Mesenchymal stem cell (in vitro differentiated cells and primary cell): ENCODE results near the gene GNE.

Experiments used
- DNase-seq: peaks from one replicate; pipeline ENCODE4 v3.0.0-alpha.2; 2013
- H2AFZ ChIP-seq: one replicate; pipeline ENCODE4 v1.6.1; 2013; ENCODE audit warnings: low read depth, mild to moderate bottlenecking, control low read depth, inconsistent platforms, low read length, moderate library complexity
- H2AK5ac ChIP-seq: 2 replicates; pipeline ENCODE4 v1.6.1; 2013; ENCODE audit warnings: low read length, moderate library complexity, mild to moderate bottlenecking, inconsistent platforms; ENCODE audit not compliant: severe bottlenecking
- H2BK120ac ChIP-seq: one replicate; pipeline ENCODE4 v1.6.1; 2013; ENCODE audit warnings: low read depth, mild to moderate bottlenecking, inconsistent platforms, low read length, moderate library complexity
- H2BK12ac ChIP-seq, 2 experiments: one replicate each; pipeline ENCODE4 v1.6.1; 2013; ENCODE audit warnings: inconsistent platforms in 2 of 2, low read length in 2 of 2, mild to moderate bottlenecking in 2 of 2, moderate library complexity in 2 of 2, control low read depth in 1 of 2
- H2BK15ac ChIP-seq: one replicate; pipeline ENCODE4 v1.6.1; 2013; ENCODE audit warnings: mild to moderate bottlenecking, low read depth, inconsistent platforms; ENCODE audit not compliant: poor library complexity, severe bottlenecking
- H2BK5ac ChIP-seq: 2 replicates; pipeline ENCODE4 v1.6.1; 2013; ENCODE audit warnings: low read depth, mild to moderate bottlenecking, low read length, control low read depth, inconsistent platforms; ENCODE audit not compliant: poor library complexity, severe bottlenecking
- H3K14ac ChIP-seq, 2 experiments: one replicate each; pipeline ENCODE4 v1.6.1; 2013; ENCODE audit warnings: inconsistent platforms in 2 of 2, low read length in 2 of 2, control low read depth in 1 of 2, mild to moderate bottlenecking in 1 of 2, moderate library complexity in 1 of 2
- H3K18ac ChIP-seq, 2 experiments: one replicate each; pipeline ENCODE4 v1.6.1; 2013; ENCODE audit warnings: inconsistent platforms in 2 of 2, low read length in 2 of 2, control low read depth in 1 of 2, low read depth in 1 of 2, mild to moderate bottlenecking in 1 of 2
- H3K23ac ChIP-seq, 2 experiments: one replicate each; pipeline ENCODE4 v1.6.1; 2013; ENCODE audit warnings: inconsistent platforms in 2 of 2, low read length in 2 of 2, mild to moderate bottlenecking in 2 of 2, moderate library complexity in 2 of 2, control low read depth in 1 of 2
- H3K27ac ChIP-seq: 2 replicates; pipeline ENCODE4 v1.5.1; 2013; ENCODE audit warnings: mild to moderate bottlenecking, moderate library complexity, low read length, control low read depth, inconsistent platforms; ENCODE audit not compliant: poor library complexity, severe bottlenecking
- H3K27me3 ChIP-seq, 2 experiments: 2 replicates each; pipeline versions ENCODE4 v1.6.1 to v1.7.0; 2013; ENCODE audit warnings: low read length in 2 of 2, mild to moderate bottlenecking in 2 of 2, moderate library complexity in 2 of 2, control low read depth in 1 of 2, inconsistent platforms in 1 of 2; ENCODE audit not compliant: control insufficient read depth in 1 of 2, insufficient read depth in 1 of 2
- H3K36me3 ChIP-seq, 2 experiments: 2 replicates each; pipeline versions ENCODE4 v1.6.1 to v1.7.0; 2013; ENCODE audit warnings: low read length in 2 of 2, control low read depth in 1 of 2, inconsistent platforms in 1 of 2, low read depth in 1 of 2, mild to moderate bottlenecking in 1 of 2; ENCODE audit not compliant: insufficient read depth in 2 of 2, control insufficient read depth in 1 of 2
- H3K4ac ChIP-seq, 2 experiments: one replicate each; pipeline ENCODE4 v1.6.1; 2013; ENCODE audit warnings: inconsistent platforms in 2 of 2, low read length in 2 of 2, mild to moderate bottlenecking in 2 of 2, moderate library complexity in 2 of 2, control low read depth in 1 of 2, low read depth in 1 of 2
- H3K4me1 ChIP-seq: 2 replicates; pipeline ENCODE4 v1.6.1; 2013; ENCODE audit warnings: low read depth, low read length, control low read depth; ENCODE audit not compliant: control insufficient read depth, insufficient read depth
- H3K4me2 ChIP-seq: 2 replicates; pipeline ENCODE4 v1.6.1; 2013; ENCODE audit warnings: low read length, mild to moderate bottlenecking, inconsistent platforms; ENCODE audit not compliant: poor library complexity, severe bottlenecking
- H3K4me3 ChIP-seq, 2 experiments: 2 replicates each; pipeline versions ENCODE4 v1.5.1 to v1.7.0; 2013; ENCODE audit warnings: low read length in 2 of 2, mild to moderate bottlenecking in 2 of 2, control low read depth in 1 of 2, low read depth in 1 of 2; ENCODE audit not compliant: insufficient read depth in 1 of 2
- H3K79me1 ChIP-seq: replicated peaks from 2 replicates; pipeline ENCODE4 v1.6.1; 2013; ENCODE audit warnings: mild to moderate bottlenecking, control low read depth, low read length, inconsistent platforms; ENCODE audit not compliant: poor library complexity, severe bottlenecking
- H3K9ac ChIP-seq: 2 replicates; pipeline ENCODE4 v1.7.0; 2013; ENCODE audit warnings: mild to moderate bottlenecking, low read length, moderate library complexity
- H3K9me3 ChIP-seq: 2 replicates; pipeline ENCODE4 v1.7.0; 2013; ENCODE audit warnings: mild to moderate bottlenecking, low read length; ENCODE audit not compliant: control insufficient read depth
- H4K8ac ChIP-seq: one replicate; pipeline ENCODE4 v1.6.1; 2013; ENCODE audit warnings: inconsistent platforms, mild to moderate bottlenecking, low read length, moderate library complexity
- H4K91ac ChIP-seq: one replicate; pipeline ENCODE4 v1.6.1; 2013; ENCODE audit warnings: mild to moderate bottlenecking, low read length, inconsistent platforms
- WGBS: methylation state at CpG from one replicate; pipeline ENCODE4 v1.1.7; 2013; ENCODE audit warnings: mixed read lengths; 5-methylcytosine and 5-hydroxymethylcytosine counted together

GNE gene

GRCh38 chr9:36288070-36288469, 29.8 kb upstream of the GNE start:
- Histone ChIP-seq H2BK5ac (no peak overlapping the region), H3K4me3 (no peak overlapping the region), H4K8ac (no peak overlapping the region), H3K4ac (no peak overlapping the region), H3K14ac (no peak overlapping the region), H3K9ac (no peak overlapping the region), H3K36me3 (peaks cover 0 to 4% of the 10 kb centered on the region in 2 experiments), H3K27me3 (no peaks in the 10 kb centered on the region), H2AK5ac (no peak overlapping the region), H3K4me2 (no peak overlapping the region), H2BK12ac (no peak overlapping the region), H2BK120ac (no peak overlapping the region), H2AFZ (no peak overlapping the region), H3K18ac (no peak overlapping the region), H4K91ac (no peak overlapping the region), H3K9me3 (no peaks in the 10 kb centered on the region), H3K27ac (no peak overlapping the region), H2BK15ac (no peak overlapping the region), H3K23ac (no peak overlapping the region), H3K79me1 (no peaks in the 10 kb centered on the region), H3K4me1 (peaks cover 12% of the 10 kb centered on the region)
- WGBS = 89% methylated on average over 3 of the region's 3 CpGs
- no peak for DNase-seq

GRCh38 chr9:36286388-36286787, 28.1 kb upstream of the GNE start:
- Histone ChIP-seq H3K27ac (no peak overlapping the region), H2BK15ac (no peak overlapping the region), H3K4me1 (peaks cover 7% of the 10 kb centered on the region), H3K27me3 (no peaks in the 10 kb centered on the region), H2BK120ac (no peak overlapping the region), H3K79me1 (no peaks in the 10 kb centered on the region), H2AK5ac (no peak overlapping the region), H3K4ac (no peak overlapping the region), H3K9me3 (no peaks in the 10 kb centered on the region), H3K36me3 (no peaks in the 10 kb centered on the region), H2AFZ (no peak overlapping the region), H3K4me2 (no peak overlapping the region), H3K9ac (no peak overlapping the region), H2BK5ac (no peak overlapping the region), H4K8ac (no peak overlapping the region), H3K14ac (no peak overlapping the region), H4K91ac (no peak overlapping the region), H3K23ac (no peak overlapping the region), H3K4me3 (no peak overlapping the region), H3K18ac (no peak overlapping the region), H2BK12ac (no peak overlapping the region)
- 78% methylated on average over 6 of the region's 6 CpGs for WGBS
- no peak for DNase-seq

- Histone ChIP-seq H2BK120ac (no peak overlapping the region), H3K79me1 (no peaks in the 10 kb centered on the region), H3K9ac (no peak overlapping the region), H2AFZ (no peak overlapping the region), H4K8ac (no peak overlapping the region), H3K14ac (no peak overlapping the region), H3K23ac (no peak overlapping the region), H3K4ac (no peak overlapping the region), H2BK5ac (no peak overlapping the region), H3K36me3 (no peaks in the 10 kb centered on the region), H3K27me3 (no peaks in the 10 kb centered on the region), H3K18ac (no peak overlapping the region), H4K91ac (no peak overlapping the region), H3K4me2 (no peak overlapping the region), H2BK12ac (no peak overlapping the region), H3K9me3 (no peaks in the 10 kb centered on the region), H3K4me1 (peaks cover 7% of the 10 kb centered on the region), H3K27ac (no peak overlapping the region), H2AK5ac (no peak overlapping the region), H2BK15ac (no peak overlapping the region), H3K4me3 (no peak overlapping the region)
- DNase-seq = no peak
- WGBS = 100% methylated on average over 4 of the region's 4 CpGs
Measured at GRCh38 chr9:36284226-36284625, 26.0 kb upstream of the GNE start.

GRCh38 chr9:36282275-36282674, 24.0 kb upstream of the GNE start:
- no peak overlapping the region for H2BK15ac ChIP-seq
- no peak overlapping the region for H4K8ac ChIP-seq
- H3K9ac ChIP-seq = no peak overlapping the region
- H3K27ac ChIP-seq = no peak overlapping the region
- 91% methylated on average over 7 of the region's 7 CpGs for WGBS
- H2BK5ac ChIP-seq = no peak overlapping the region
- H3K18ac ChIP-seq = no peak overlapping the region
- no peak overlapping the region for H2AFZ ChIP-seq
- no peaks in the 10 kb centered on the region for H3K79me1 ChIP-seq
- DNase-seq = no peak
- no peaks in the 10 kb centered on the region for H3K4me1 ChIP-seq
- H3K23ac ChIP-seq = no peak overlapping the region
- no peak overlapping the region for H4K91ac ChIP-seq
- no peaks in the 10 kb centered on the region for H3K27me3 ChIP-seq
- no peak overlapping the region for H3K4me3 ChIP-seq
- H3K9me3 ChIP-seq = no peaks in the 10 kb centered on the region
- no peak overlapping the region for H2BK12ac ChIP-seq
- no peak overlapping the region for H3K14ac ChIP-seq
- H2BK120ac ChIP-seq = no peak overlapping the region
- H3K4ac ChIP-seq = no peak overlapping the region
- H2AK5ac ChIP-seq = no peak overlapping the region
- H3K36me3 ChIP-seq = no peaks in the 10 kb centered on the region
- no peak overlapping the region for H3K4me2 ChIP-seq
